ENCODE measurements around the gene TP63. TPM values are rescaled to one million over a fixed set of nuclear protein-coding genes. Genes with fewer than 3 reads are reported as not detected.

The TP63 gene
- total RNA-seq, 1 donor from 2014 or later, result not detected

DNA sequence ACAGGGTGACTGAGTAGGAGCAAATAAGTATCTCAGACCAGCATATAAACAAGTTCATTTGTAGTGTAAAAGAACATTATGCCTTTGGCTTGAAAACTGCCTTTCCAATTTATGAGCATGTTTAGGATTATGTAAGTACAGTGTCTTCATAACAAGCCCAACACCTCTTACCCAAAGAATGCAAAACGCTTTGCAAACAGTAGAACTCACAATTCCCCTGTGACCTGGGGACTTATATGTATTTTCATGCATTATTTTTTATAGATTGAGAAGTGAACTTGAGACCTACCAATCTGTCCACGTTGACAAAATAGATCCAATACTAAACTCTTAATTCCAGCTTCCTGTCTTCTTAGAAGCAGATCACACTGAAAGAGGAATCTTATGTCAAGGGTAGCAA, 202.1 kb downstream of the TP63 start:
- Histone ChIP-seq H3K27me3 (no peaks in the 10 kb centered on the region), H3K4me3 (no peak overlapping the region), H3K4me1 (no peaks in the 10 kb centered on the region), H3K36me3 (no peaks in the 10 kb centered on the region), H3K27ac (no peak overlapping the region), H3K9me3 (no peaks in the 10 kb centered on the region)
- intact Hi-C loops (cut with DNase I), result no loop called here
- no peak for DNase-seq (ENCODE audit: low spot score in 2 of 2)
- TF ChIP-seq, protein P1, sequence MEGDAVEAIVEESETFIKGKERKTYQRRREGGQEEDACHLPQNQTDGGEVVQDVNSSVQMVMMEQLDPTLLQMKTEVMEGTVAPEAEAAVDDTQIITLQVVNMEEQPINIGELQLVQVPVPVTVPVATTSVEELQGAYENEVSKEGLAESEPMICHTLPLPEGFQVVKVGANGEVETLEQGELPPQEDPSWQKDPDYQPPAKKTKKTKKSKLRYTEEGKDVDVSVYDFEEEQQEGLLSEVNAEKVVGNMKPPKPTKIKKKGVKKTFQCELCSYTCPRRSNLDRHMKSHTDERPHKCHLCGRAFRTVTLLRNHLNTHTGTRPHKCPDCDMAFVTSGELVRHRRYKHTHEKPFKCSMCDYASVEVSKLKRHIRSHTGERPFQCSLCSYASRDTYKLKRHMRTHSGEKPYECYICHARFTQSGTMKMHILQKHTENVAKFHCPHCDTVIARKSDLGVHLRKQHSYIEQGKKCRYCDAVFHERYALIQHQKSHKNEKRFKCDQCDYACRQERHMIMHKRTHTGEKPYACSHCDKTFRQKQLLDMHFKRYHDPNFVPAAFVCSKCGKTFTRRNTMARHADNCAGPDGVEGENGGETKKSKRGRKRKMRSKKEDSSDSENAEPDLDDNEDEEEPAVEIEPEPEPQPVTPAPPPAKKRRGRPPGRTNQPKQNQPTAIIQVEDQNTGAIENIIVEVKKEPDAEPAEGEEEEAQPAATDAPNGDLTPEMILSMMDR (IDR thresholded peaks at IDR 0.05), result no peak

DNA sequence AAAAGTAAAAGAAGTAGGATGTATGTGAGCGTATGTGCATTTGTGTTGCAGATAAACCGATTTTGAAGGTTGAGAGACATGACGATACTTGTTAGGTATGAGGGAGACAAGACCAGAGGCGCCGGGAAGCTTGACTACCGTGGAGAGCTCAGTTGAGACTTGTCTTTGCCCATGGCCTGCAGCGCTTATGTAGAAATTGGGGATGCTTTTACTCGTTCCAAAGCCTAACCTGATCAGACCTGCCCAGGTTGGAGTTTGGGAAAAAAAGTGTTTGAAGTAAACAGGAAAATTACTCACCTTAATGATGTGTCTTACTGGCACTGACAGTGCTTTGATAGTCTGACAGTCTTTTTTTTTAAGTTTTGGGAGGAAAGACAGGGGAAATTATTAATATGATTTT, 202.8 kb downstream of the TP63 start:
- intact Hi-C loops (cut with DNase I), result no loop called here
- H3K4me3 ChIP-seq, result no peak overlapping the region
- H3K36me3 ChIP-seq, result no peaks in the 10 kb centered on the region
- no peak for DNase-seq (ENCODE audit: low spot score in 2 of 2)
- no peaks in the 10 kb centered on the region for H3K27me3 ChIP-seq
- no peak overlapping the region for H3K27ac ChIP-seq
- TF ChIP-seq, protein P1 (IDR thresholded peaks at IDR 0.05), result no peak
- no peaks in the 10 kb centered on the region for H3K4me1 ChIP-seq
- no peaks in the 10 kb centered on the region for H3K9me3 ChIP-seq

DNA sequence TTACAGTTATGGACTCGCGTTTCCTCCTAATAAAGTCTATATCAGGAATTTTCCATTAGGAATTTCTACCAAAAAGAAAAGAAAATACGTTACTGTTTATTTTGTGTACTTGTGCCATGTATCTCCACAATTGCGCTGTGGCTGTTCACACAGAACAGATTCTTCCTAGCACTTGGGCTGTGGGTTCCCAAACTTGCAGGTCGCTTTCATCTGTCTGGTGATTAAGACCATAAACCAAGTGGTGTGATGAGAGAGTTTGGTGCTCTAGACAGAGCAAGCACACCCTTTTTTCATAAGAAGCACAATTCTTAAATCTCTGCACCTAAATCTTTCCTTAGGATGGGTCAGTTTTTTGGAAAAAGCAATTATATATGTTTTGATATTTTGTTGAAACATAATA, 203.3 kb downstream of the TP63 start:
- no peak for DNase-seq (ENCODE audit: low spot score in 2 of 2)
- no peaks in the 10 kb centered on the region for H3K27me3 ChIP-seq
- TF ChIP-seq, protein P1 (IDR thresholded peaks at IDR 0.05), result no peak
- intact Hi-C loops (cut with DNase I), result no loop called here
- H3K4me3 ChIP-seq, result no peak overlapping the region
- no peaks in the 10 kb centered on the region for H3K36me3 ChIP-seq
- no peak overlapping the region for H3K27ac ChIP-seq
- H3K9me3 ChIP-seq, result no peaks in the 10 kb centered on the region
- H3K4me1 ChIP-seq, result no peaks in the 10 kb centered on the region

DNA sequence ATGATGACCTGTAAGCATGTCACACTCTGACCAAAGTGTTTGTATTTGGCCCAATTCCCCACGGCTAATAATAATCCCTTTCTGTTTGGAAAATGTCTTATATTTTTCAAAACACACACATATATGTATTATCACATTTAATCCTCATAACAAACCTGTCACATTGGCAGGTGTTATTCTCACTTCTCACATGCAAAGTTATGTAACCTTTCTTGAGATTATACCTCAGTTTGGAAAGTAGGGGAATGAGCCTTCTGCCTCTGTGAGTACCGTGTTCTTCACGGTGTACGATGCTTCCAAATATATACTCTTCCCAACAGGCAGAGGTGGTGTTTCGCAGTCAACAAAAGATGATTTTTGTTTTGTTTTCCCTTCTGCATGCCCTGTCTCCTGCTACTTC, 205.6 kb downstream of the TP63 start:
- Histone ChIP-seq H3K36me3 (no peaks in the 10 kb centered on the region), H3K4me1 (no peaks in the 10 kb centered on the region)
- intact Hi-C loops (cut with DNase I), result no loop called here

DNA sequence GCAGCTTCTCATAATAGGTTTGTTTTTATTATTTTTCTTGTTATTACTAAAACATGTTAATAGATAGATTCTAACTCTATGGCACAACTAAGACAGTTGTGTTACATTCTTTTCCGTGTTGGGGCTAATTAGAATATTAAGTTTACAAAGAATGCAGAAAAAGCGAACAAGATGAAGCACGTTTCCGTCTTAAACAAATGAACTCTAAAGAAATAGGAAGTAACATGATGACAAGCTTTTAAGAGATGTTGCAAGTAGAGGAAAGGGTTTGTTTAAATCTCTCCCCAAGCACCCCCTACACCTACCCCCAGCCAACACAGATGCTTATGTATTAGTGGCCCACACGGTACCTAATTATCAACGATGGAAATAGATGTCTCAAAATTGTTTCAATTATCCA, 207.1 kb downstream of the TP63 start:
- no peak overlapping the region for H3K27ac ChIP-seq
- H3K36me3 ChIP-seq, result no peaks in the 10 kb centered on the region
- no peak overlapping the region for H3K4me3 ChIP-seq
- DNase-seq (ENCODE audit: low spot score in 2 of 2), result no peak
- no peaks in the 10 kb centered on the region for H3K27me3 ChIP-seq
- H3K4me1 ChIP-seq, result no peaks in the 10 kb centered on the region
- TF ChIP-seq, protein P1 (IDR thresholded peaks at IDR 0.05), result no peak
- H3K9me3 ChIP-seq, result no peaks in the 10 kb centered on the region
- intact Hi-C loops (cut with DNase I), result no loop called here

More for the DNA sequence above, 205.6 kb downstream of the TP63 start:
- H3K27ac ChIP-seq, result no peak overlapping the region
- no peaks in the 10 kb centered on the region for H3K27me3 ChIP-seq
- no peaks in the 10 kb centered on the region for H3K9me3 ChIP-seq
- no peak for DNase-seq (ENCODE audit: low spot score in 2 of 2)
- no peak overlapping the region for H3K4me3 ChIP-seq
- TF ChIP-seq, protein P1 (IDR thresholded peaks at IDR 0.05), result no peak

DNA sequence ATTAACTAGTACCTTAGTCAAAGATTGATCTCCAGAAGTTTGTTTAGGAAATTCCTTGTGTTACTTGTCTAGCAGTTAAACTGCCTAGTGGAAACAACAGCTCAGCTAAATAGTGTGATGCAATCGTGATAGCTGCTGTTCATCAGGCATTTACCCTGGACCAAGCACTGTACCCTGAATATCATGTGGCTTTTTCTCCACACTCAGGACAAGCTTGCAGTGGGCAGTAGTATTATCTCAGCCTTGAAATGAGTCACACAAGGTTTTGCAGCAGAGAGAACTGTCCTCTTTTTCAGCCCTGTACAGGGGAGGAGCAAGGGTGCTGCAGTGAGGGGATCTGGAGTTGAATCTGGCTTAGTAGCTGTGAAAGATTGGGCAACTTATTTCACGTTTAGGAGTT, 208.4 kb downstream of the TP63 start:
- Histone ChIP-seq H3K27me3 (no peaks in the 10 kb centered on the region), H3K36me3 (no peaks in the 10 kb centered on the region), H3K9me3 (no peaks in the 10 kb centered on the region), H3K27ac (no peak overlapping the region), H3K4me1 (no peaks in the 10 kb centered on the region), H3K4me3 (no peak overlapping the region)
- DNase-seq (ENCODE audit: low spot score in 2 of 2), result no peak
- TF ChIP-seq, protein P1 (IDR thresholded peaks at IDR 0.05), result no peak
- intact Hi-C loops (cut with DNase I), result no loop called here

All from ascending aorta (tissue), 2 donors.